Vagina (tissue), 2 donors: ENCODE data around the gene IKZF4.
"Not testable (repeated sequence)": the region's sequence is repeated elsewhere in the genome, so short reads cannot be mapped to it uniquely, and the experiment has no call there.

Experiments used
- POLR2A ChIP-seq, 2 donors: fragments of 450-650 bp; IDR thresholded peaks; one replicate each; pipeline ENCODE4 v1.6.1; 2017; ENCODE audit warnings: antibody characterized with exemption in 2 of 2, mild to moderate bottlenecking in 2 of 2, moderate library complexity in 2 of 2
- TF ChIP-seq, protein P1 (sequence below), 3 experiments: fragments of 450-650 bp in 2 of 3; fragments of 200-600 bp in 1 of 3; sonication (generic) in 1 of 3; IDR thresholded peaks; one replicate each; pipeline ENCODE4 v1.5.1; 2017 to 2019; ENCODE audit warnings: antibody characterized with exemption in 3 of 3, mild to moderate bottlenecking in 2 of 3, moderate library complexity in 2 of 3

DNA sequence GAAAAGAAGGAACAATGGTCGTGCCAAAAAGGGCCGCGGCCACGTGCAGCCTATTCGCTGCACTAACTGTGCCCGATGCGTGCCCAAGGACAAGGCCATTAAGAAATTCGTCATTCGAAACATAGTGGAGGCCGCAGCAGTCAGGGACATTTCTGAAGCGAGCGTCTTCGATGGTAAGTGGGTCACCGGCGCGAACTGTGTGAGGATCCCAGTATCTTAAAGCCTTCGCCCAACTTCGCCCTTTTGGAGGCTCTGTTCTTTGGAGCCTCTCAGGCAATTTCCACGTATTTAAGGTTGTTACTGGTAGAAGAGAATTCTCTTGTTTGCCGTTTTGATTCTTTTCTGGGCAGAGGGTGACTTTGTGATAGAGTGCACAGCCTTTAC, 21.6 kb downstream of the IKZF4 start:
- TF ChIP-seq, protein P1, sequence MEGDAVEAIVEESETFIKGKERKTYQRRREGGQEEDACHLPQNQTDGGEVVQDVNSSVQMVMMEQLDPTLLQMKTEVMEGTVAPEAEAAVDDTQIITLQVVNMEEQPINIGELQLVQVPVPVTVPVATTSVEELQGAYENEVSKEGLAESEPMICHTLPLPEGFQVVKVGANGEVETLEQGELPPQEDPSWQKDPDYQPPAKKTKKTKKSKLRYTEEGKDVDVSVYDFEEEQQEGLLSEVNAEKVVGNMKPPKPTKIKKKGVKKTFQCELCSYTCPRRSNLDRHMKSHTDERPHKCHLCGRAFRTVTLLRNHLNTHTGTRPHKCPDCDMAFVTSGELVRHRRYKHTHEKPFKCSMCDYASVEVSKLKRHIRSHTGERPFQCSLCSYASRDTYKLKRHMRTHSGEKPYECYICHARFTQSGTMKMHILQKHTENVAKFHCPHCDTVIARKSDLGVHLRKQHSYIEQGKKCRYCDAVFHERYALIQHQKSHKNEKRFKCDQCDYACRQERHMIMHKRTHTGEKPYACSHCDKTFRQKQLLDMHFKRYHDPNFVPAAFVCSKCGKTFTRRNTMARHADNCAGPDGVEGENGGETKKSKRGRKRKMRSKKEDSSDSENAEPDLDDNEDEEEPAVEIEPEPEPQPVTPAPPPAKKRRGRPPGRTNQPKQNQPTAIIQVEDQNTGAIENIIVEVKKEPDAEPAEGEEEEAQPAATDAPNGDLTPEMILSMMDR (IDR thresholded peaks at IDR 0.05), result not testable (repeated sequence)
- TF ChIP-seq POLR2A (IDR thresholded peaks at IDR 0.05), result not testable (repeated sequence)
